GM12878 (cell line): ENCODE data around the gene RPL31. TPM values are rescaled to one million over a fixed set of nuclear protein-coding genes. Genes with fewer than 3 reads are reported as not detected.

ENCODE experiments used
- ATAC-seq: fragments of 200-7000 bp; cut with Tn5 transposase; 3 replicates; pipeline ENCODE4 v1.9.1; 2020; ENCODE audit warnings: mild to moderate bottlenecking, moderate library complexity
- BruUV-seq: library from RNA; stranded (reverse); fragments of 400-500 nt; replicated peaks from 2 replicates; lab custom pipeline; 2021; lab: Mats Ljungman, UMichigan
- CTCF ChIA-PET: fragments of 300-600 bp; sonication (Branson Sonifier 250); formaldehyde crosslinking; extraction: SDS; loops from one replicate; lab custom pipeline; 2021; ENCODE audit warnings: inconsistent platforms; lab: Yijun Ruan, JAX
- POLR2A ChIA-PET: fragments of 350-600 bp; formaldehyde crosslinking; extraction: SDS; loops from one replicate; lab custom pipeline; 2021; ENCODE audit warnings: inconsistent platforms; lab: Charles Lee
- RAD21 ChIA-PET: fragments of 300-600 bp; sonication (Branson Sonifier 250); formaldehyde crosslinking; loops from one replicate; lab custom pipeline; 2023; ENCODE audit warnings: antibody characterized with exemption; ENCODE audit not compliant: unreplicated experiment; lab: Charles Lee
- SMC1A ChIA-PET: fragments of 300-600 bp; sonication (Branson Sonifier 250); formaldehyde crosslinking; loops from one replicate; lab custom pipeline; 2023; ENCODE audit not compliant: unreplicated experiment, uncharacterized antibody; lab: Charles Lee
- DNase-seq: peaks from one replicate; pipeline ENCODE4 v3.0.0-alpha.2; 2011; ENCODE audit warnings: low read depth, low spot score
- FAIRE-seq: peaks from 3 replicates; lab custom pipeline; 2011; peaks lifted over from hg19 to GRCh38; lab: Jason Lieb, UNC
- H2AFZ ChIP-seq: 2 replicates; pipeline ENCODE4 v1.6.0; 2011; ENCODE audit warnings: low read depth, low read length, control low read depth; ENCODE audit not compliant: control insufficient read depth
- H3K27ac ChIP-seq: 2 replicates; pipeline ENCODE4 v1.5.1; 2011; ENCODE audit warnings: control low read depth; ENCODE audit not compliant: control insufficient read depth, insufficient read depth
- H3K27me3 ChIP-seq, 2 experiments: replicated peaks in 1 of 2; 2 replicates each; pipeline versions ENCODE4 v1.6.0 to v1.6.1; 2011; ENCODE audit warnings: low read length in 1 of 2; ENCODE audit not compliant: control insufficient read depth in 2 of 2, insufficient read depth in 2 of 2
- H3K36me3 ChIP-seq, 2 experiments: 2 replicates each; pipeline ENCODE4 v1.5.1; 2011; ENCODE audit warnings: low read length in 1 of 2; ENCODE audit not compliant: control insufficient read depth in 2 of 2, insufficient read depth in 2 of 2
- H3K4me1 ChIP-seq: 2 replicates; pipeline ENCODE4 v1.6.1; 2011; ENCODE audit warnings: mild to moderate bottlenecking, low read length, moderate library complexity, mixed read lengths; ENCODE audit not compliant: control insufficient read depth, insufficient read depth
- H3K4me2 ChIP-seq: 2 replicates; pipeline ENCODE4 v1.6.0; 2011; ENCODE audit warnings: control low read depth; ENCODE audit not compliant: control insufficient read depth, insufficient read depth
- H3K4me3 ChIP-seq: fragments of 200-600 bp; sonication (generic); 2 replicates; pipeline ENCODE4 v1.5.1; 2016
- H3K79me2 ChIP-seq: 2 replicates; pipeline ENCODE4 v1.6.0; 2011; ENCODE audit warnings: low read length; ENCODE audit not compliant: control insufficient read depth, insufficient read depth
- H3K9ac ChIP-seq: 2 replicates; pipeline ENCODE4 v1.8.0; 2011; ENCODE audit warnings: low read length, control low read depth, mixed read lengths; ENCODE audit not compliant: control insufficient read depth, insufficient read depth
- H3K9me3 ChIP-seq: replicated peaks from 3 replicates; pipeline ENCODE4 v1.5.1; 2011; ENCODE audit warnings: mild to moderate bottlenecking, low read length; ENCODE audit not compliant: control insufficient read depth, insufficient read depth
- H4K20me1 ChIP-seq: 2 replicates; pipeline ENCODE4 v1.6.0; 2011; ENCODE audit not compliant: control insufficient read depth, insufficient read depth
- DPF2 ChIP-seq: fragments of 450-650 bp; IDR thresholded peaks from 2 replicates; pipeline ENCODE4 v1.6.1; 2017; ENCODE audit warnings: mild to moderate bottlenecking
- EZH2 ChIP-seq: IDR thresholded peaks from 2 replicates; pipeline ENCODE4 v1.6.1; 2012; ENCODE audit warnings: low read depth, mild to moderate bottlenecking, control low read depth, inconsistent platforms, low read length, borderline replicate concordance; ENCODE audit not compliant: control insufficient read depth
- SUZ12 ChIP-seq: fragments of 200-600 bp; sonication (generic); IDR thresholded peaks from one replicate; pipeline ENCODE4 v1.6.1; 2018; ENCODE audit warnings: antibody characterized with exemption, mild to moderate bottlenecking; ENCODE audit not compliant: unreplicated experiment
- TCF3 ChIP-seq: IDR thresholded peaks from 2 replicates; pipeline ENCODE4 v1.6.1; 2012; ENCODE audit warnings: low read depth, mild to moderate bottlenecking, low read length, borderline replicate concordance; ENCODE audit not compliant: insufficient read depth
- YY1 ChIP-seq: IDR thresholded peaks from 2 replicates; pipeline ENCODE4 v1.6.1; 2011; ENCODE audit warnings: low read depth, mild to moderate bottlenecking, low read length
- WGBS: methylation state at CpG from one replicate; pipeline ENCODE4 v1.1.6; 2016; ENCODE audit warnings: low lambda C conversion rate; ENCODE audit not compliant: insufficient replicate concordance, insufficient coverage; ENCODE audit errors: missing lambda C conversion rate; 5-methylcytosine and 5-hydroxymethylcytosine counted together
- in situ Hi-C: fragments of 300-500 bp; cut with MboI; formaldehyde crosslinking; loops from 9 replicates; pipeline ENCODE4 v1.14.3; 2018; ENCODE audit warnings: mixed read lengths
- intact Hi-C: fragments of 100-400 bp; cut with micrococcal nuclease; formaldehyde crosslinking; loops from one replicate; pipeline ENCODE4 v1.14.2; 2022; ENCODE audit not compliant: unreplicated experiment
- polyA plus RNA-seq, 11 experiments: library from polyadenylated mRNA; depleted of rRNA in 4 of 11; unstranded in 6 of 11; stranded (reverse) in 5 of 11; fragments of >200 nt; fragmentation: Nextera tagmentation in 4 of 11; fragmentation: Illumina TruSeq in 1 of 11; extraction: Ambion mirVana in 4 of 11; extraction: Trizol in 1 of 11; gene quantifications; 1 replicate in 1 of 11; 2 replicates in 10 of 11; pipeline versions ENCODE4 v1.2.1 to v1.2.3, GENCODE V29; 2011 to 2016; ENCODE audit warnings: inconsistent platforms in 2 of 11, missing spikeins in 2 of 11, low read depth in 1 of 11
- total RNA-seq, 4 experiments: library from RNA; depleted of rRNA in 3 of 4; stranded (reverse); fragments of >200 nt in 3 of 4; fragmentation: Illumina TruSeq in 1 of 4; extraction: Trizol in 1 of 4; gene quantifications; 2 replicates each; pipeline versions ENCODE4 v1.2.1 to v1.2.3, GENCODE V29; 2013 to 2021
- TF ChIP-seq, protein P1 (sequence below): fragments of 450-650 bp; IDR thresholded peaks from 2 replicates; pipeline ENCODE4 v1.6.1; 2017; ENCODE audit warnings: mild to moderate bottlenecking, moderate library complexity

The RPL31 gene
- total and polyA plus RNA-seq, 10 of the 15 experiments (the other 5 are each of a cell fraction or from before 2014, with no cell fraction given), result 1,643 to 8,551 (median 2,208) TPM

- Histone ChIP-seq H3K27ac (no peak overlapping the region), H3K36me3 (no peaks in the 10 kb centered on the region), H3K9ac (no peak overlapping the region), H3K4me2 (no peak overlapping the region), H2AFZ (no peak overlapping the region), H3K79me2 (no peaks in the 10 kb centered on the region), H3K4me3 (no peak overlapping the region), H3K27me3 (peaks cover 0 to 1% of the 10 kb centered on the region in 2 experiments; a peak in 3 of 4 replicates), H3K9me3 (no peaks in the 10 kb centered on the region)
- DNase-seq (no peak), FAIRE-seq (no peak)
- in situ Hi-C loops, result no loop called here
- SMC1A ChIA-PET, result no interaction called here
- CTCF ChIA-PET, result no interaction called here
- RAD21 ChIA-PET, result no interaction called here
- POLR2A ChIA-PET, result no interaction called here
- TF ChIP-seq YY1, result no peak
- TF ChIP-seq SUZ12, result no peak
- no peak for TF ChIP-seq EZH2
- TF ChIP-seq, protein P1, sequence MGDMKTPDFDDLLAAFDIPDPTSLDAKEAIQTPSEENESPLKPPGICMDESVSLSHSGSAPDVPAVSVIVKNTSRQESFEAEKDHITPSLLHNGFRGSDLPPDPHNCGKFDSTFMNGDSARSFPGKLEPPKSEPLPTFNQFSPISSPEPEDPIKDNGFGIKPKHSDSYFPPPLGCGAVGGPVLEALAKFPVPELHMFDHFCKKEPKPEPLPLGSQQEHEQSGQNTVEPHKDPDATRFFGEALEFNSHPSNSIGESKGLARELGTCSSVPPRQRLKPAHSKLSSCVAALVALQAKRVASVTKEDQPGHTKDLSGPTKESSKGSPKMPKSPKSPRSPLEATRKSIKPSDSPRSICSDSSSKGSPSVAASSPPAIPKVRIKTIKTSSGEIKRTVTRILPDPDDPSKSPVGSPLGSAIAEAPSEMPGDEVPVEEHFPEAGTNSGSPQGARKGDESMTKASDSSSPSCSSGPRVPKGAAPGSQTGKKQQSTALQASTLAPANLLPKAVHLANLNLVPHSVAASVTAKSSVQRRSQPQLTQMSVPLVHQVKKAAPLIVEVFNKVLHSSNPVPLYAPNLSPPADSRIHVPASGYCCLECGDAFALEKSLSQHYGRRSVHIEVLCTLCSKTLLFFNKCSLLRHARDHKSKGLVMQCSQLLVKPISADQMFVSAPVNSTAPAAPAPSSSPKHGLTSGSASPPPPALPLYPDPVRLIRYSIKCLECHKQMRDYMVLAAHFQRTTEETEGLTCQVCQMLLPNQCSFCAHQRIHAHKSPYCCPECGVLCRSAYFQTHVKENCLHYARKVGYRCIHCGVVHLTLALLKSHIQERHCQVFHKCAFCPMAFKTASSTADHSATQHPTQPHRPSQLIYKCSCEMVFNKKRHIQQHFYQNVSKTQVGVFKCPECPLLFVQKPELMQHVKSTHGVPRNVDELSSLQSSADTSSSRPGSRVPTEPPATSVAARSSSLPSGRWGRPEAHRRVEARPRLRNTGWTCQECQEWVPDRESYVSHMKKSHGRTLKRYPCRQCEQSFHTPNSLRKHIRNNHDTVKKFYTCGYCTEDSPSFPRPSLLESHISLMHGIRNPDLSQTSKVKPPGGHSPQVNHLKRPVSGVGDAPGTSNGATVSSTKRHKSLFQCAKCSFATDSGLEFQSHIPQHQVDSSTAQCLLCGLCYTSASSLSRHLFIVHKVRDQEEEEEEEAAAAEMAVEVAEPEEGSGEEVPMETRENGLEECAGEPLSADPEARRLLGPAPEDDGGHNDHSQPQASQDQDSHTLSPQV, result no peak
- TF ChIP-seq TCF3, result no peak
- TF ChIP-seq DPF2, result no peak
- TF ChIP-seq, all 136 proteins: peak for 0
- Histone ChIP-seq H4K20me1 (no peaks in the 10 kb centered on the region), H3K4me1 (no peaks in the 10 kb centered on the region)
- no peak for ATAC-seq
- no TSS peak for BruUV-seq
- intact Hi-C loops, result no loop called here
- WGBS, result 69% methylated on average over 28 of the region's 28 CpGs
Observed at GRCh38 chr2:100968146-100969145, 33.6 kb upstream of the RPL31 start.
